IMR-90 (cell line): ENCODE measurements around the gene TRPM4. TPM values are rescaled to one million over a fixed set of nuclear protein-coding genes. Genes with fewer than 3 reads are reported as not detected.

Source experiments
- ATAC-seq: fragments of 200-7000 bp; cut with Tn5 transposase; 2 replicates; pipeline ENCODE4 v1.9.1; 2020; ENCODE audit warnings: low read depth, mild to moderate bottlenecking, moderate library complexity
- BruUV-seq: library from RNA; stranded (reverse); fragments of 400-500 nt; replicated peaks from 2 replicates; lab custom pipeline; 2021; lab: Mats Ljungman, UMichigan
- CTCF ChIA-PET: fragments of 300-600 bp; formaldehyde crosslinking; extraction: SDS; loops from one replicate; lab custom pipeline; 2021; ENCODE audit warnings: antibody characterized with exemption; lab: Yijun Ruan, JAX
- POLR2A ChIA-PET: fragments of 300-600 bp; sonication (Branson Sonifier 250); formaldehyde crosslinking; loops from one replicate; lab custom pipeline; 2022; ENCODE audit warnings: antibody characterized with exemption; ENCODE audit not compliant: unreplicated experiment; lab: Charles Lee
- DNase-seq: peaks from one replicate; pipeline ENCODE4 v3.0.0; 2013
- H2AFZ ChIP-seq: replicated peaks from 2 replicates; pipeline ENCODE3; 2013; ENCODE audit warnings: low read length, mild to moderate bottlenecking; ENCODE audit not compliant: poor library complexity
- H2AK5ac ChIP-seq: 2 replicates; pipeline ENCODE4 v1.6.1; 2013; ENCODE audit warnings: low read depth, low read length, inconsistent platforms
- H2AK9ac ChIP-seq: replicated peaks from 2 replicates; pipeline ENCODE3; 2013; ENCODE audit warnings: mild to moderate bottlenecking, low read depth, low read length, moderate library complexity; ENCODE audit not compliant: poor library complexity
- H2BK120ac ChIP-seq: 2 replicates; pipeline ENCODE4 v1.6.1; 2013; ENCODE audit warnings: low read depth, low read length, inconsistent platforms
- H2BK15ac ChIP-seq: 3 replicates; pipeline ENCODE4 v1.6.1; 2013; ENCODE audit warnings: low read depth, low read length, inconsistent platforms
- H2BK20ac ChIP-seq: 2 replicates; pipeline ENCODE4 v1.6.1; 2013; ENCODE audit warnings: low read depth, mild to moderate bottlenecking, inconsistent platforms, low read length, moderate library complexity
- H2BK5ac ChIP-seq: 2 replicates; pipeline ENCODE4 v1.6.1; 2013; ENCODE audit warnings: mild to moderate bottlenecking, low read depth, low read length, inconsistent platforms; ENCODE audit not compliant: poor library complexity, severe bottlenecking
- H3K14ac ChIP-seq: replicated peaks from 2 replicates; pipeline ENCODE4 v1.6.1; 2013; ENCODE audit warnings: low read depth, low read length, inconsistent platforms
- H3K18ac ChIP-seq: 2 replicates; pipeline ENCODE4 v1.6.1; 2013; ENCODE audit warnings: low read depth, low read length, control low read depth
- H3K23ac ChIP-seq: 2 replicates; pipeline ENCODE4 v1.6.1; 2013; ENCODE audit warnings: low read depth, low read length, inconsistent platforms
- H3K27ac ChIP-seq: 2 replicates; pipeline ENCODE4 v1.5.1; 2013; ENCODE audit warnings: mild to moderate bottlenecking, control low read depth, low read length; ENCODE audit not compliant: insufficient read depth
- H3K27me3 ChIP-seq: 2 replicates; pipeline ENCODE4 v1.6.1; 2013; ENCODE audit warnings: low read length; ENCODE audit not compliant: control insufficient read depth, insufficient read depth
- H3K36me3 ChIP-seq: 2 replicates; pipeline ENCODE4 v1.6.1; 2013; ENCODE audit warnings: low read length, mixed read lengths; ENCODE audit not compliant: control insufficient read depth, insufficient read depth
- H3K4ac ChIP-seq: 2 replicates; pipeline ENCODE4 v1.6.1; 2013; ENCODE audit warnings: low read depth, low read length, inconsistent platforms
- H3K4me1 ChIP-seq: 2 replicates; pipeline ENCODE4 v1.6.1; 2013; ENCODE audit warnings: low read length, mixed read lengths; ENCODE audit not compliant: control insufficient read depth, insufficient read depth
- H3K4me2 ChIP-seq: 2 replicates; pipeline ENCODE4 v1.6.1; 2013; ENCODE audit warnings: low read depth, mild to moderate bottlenecking, control low read depth, low read length, moderate library complexity
- H3K4me3 ChIP-seq: 2 replicates; pipeline ENCODE4 v1.5.1; 2013; ENCODE audit warnings: low read depth, mild to moderate bottlenecking, control low read depth, low read length, moderate library complexity; ENCODE audit not compliant: insufficient read depth
- H3K56ac ChIP-seq: 2 replicates; pipeline ENCODE4 v1.6.1; 2013; ENCODE audit warnings: low read length, inconsistent platforms; ENCODE audit not compliant: insufficient read depth; ENCODE audit errors: extremely low read depth
- H3K79me1 ChIP-seq, 2 experiments: 2 replicates each; pipeline ENCODE4 v1.6.1; 2013; ENCODE audit warnings: low read length in 2 of 2, inconsistent platforms in 1 of 2, low read depth in 1 of 2
- H3K9ac ChIP-seq: 2 replicates; pipeline ENCODE4 v1.6.1; 2013; ENCODE audit warnings: low read depth, low read length, control low read depth
- H3K9me1 ChIP-seq: 2 replicates; pipeline ENCODE4 v1.6.1; 2013; ENCODE audit warnings: low read length, inconsistent platforms; ENCODE audit not compliant: insufficient read depth
- H3K9me3 ChIP-seq: 2 replicates; pipeline ENCODE4 v1.6.1; 2013; ENCODE audit warnings: low read length; ENCODE audit not compliant: control insufficient read depth, insufficient read depth
- H4K20me1 ChIP-seq: 2 replicates; pipeline ENCODE4 v1.6.1; 2013; ENCODE audit warnings: low read length, inconsistent platforms; ENCODE audit not compliant: insufficient read depth
- H4K5ac ChIP-seq: 2 replicates; pipeline ENCODE4 v1.6.1; 2013; ENCODE audit warnings: mild to moderate bottlenecking, low read depth, low read length, control low read depth
- H4K8ac ChIP-seq, 2 experiments: 2 replicates each; pipeline ENCODE4 v1.6.1; 2013; ENCODE audit warnings: low read depth in 2 of 2, low read length in 2 of 2, control low read depth in 1 of 2, inconsistent platforms in 1 of 2
- H4K91ac ChIP-seq: 2 replicates; pipeline ENCODE4 v1.6.1; 2013; ENCODE audit warnings: low read depth, low read length, inconsistent platforms; ENCODE audit not compliant: insufficient read depth
- BHLHE40 ChIP-seq: fragments of 150-350 bp; IDR thresholded peaks from 2 replicates; pipeline ENCODE4 v1.6.1; 2016; ENCODE audit warnings: mild to moderate bottlenecking, low read depth, low read length
- CEBPB ChIP-seq: IDR thresholded peaks from 2 replicates; pipeline ENCODE4 v1.6.1; 2012; ENCODE audit warnings: low read depth, low read length, improper control_type of control experiment
- ELK1 ChIP-seq: fragments of 150-350 bp; IDR thresholded peaks from 2 replicates; pipeline ENCODE4 v1.6.1; 2016; ENCODE audit warnings: low read depth, mild to moderate bottlenecking, low read length, moderate library complexity, borderline replicate concordance
- MAFK ChIP-seq: IDR thresholded peaks from 2 replicates; pipeline ENCODE4 v1.6.1; 2012; ENCODE audit warnings: low read depth, low read length, improper control_type of control experiment
- MXI1 ChIP-seq: IDR thresholded peaks from 2 replicates; pipeline ENCODE4 v1.6.1; 2012; ENCODE audit warnings: low read depth, mild to moderate bottlenecking, low read length, moderate library complexity, borderline replicate concordance
- NFE2L2 ChIP-seq: fragments of 150-350 bp; IDR thresholded peaks from 2 replicates; pipeline ENCODE4 v1.6.1; 2016; ENCODE audit warnings: low read depth, mild to moderate bottlenecking, low read length
- POLR2A ChIP-seq: IDR thresholded peaks from 2 replicates; pipeline ENCODE4 v1.6.1; 2012; ENCODE audit warnings: mild to moderate bottlenecking, low read depth, low read length
- RCOR1 ChIP-seq: IDR thresholded peaks from 2 replicates; pipeline ENCODE4 v1.6.1; 2012; ENCODE audit warnings: mild to moderate bottlenecking, low read length, improper control_type of control experiment; ENCODE audit not compliant: insufficient replicate concordance
- RFX5 ChIP-seq: IDR thresholded peaks from 2 replicates; pipeline ENCODE4 v1.8.0; 2012; ENCODE audit warnings: low read depth, mild to moderate bottlenecking, low read length, moderate library complexity
- SMC3 ChIP-seq: fragments of 150-350 bp; IDR thresholded peaks from 2 replicates; pipeline ENCODE4 v1.6.1; 2016; ENCODE audit warnings: low read depth, mild to moderate bottlenecking, antibody characterized with exemption, low read length, moderate library complexity
- WGBS, 2 experiments: methylation state at CpG; one replicate each; pipeline versions ENCODE4 v1.1.5 to v1.1.7; 2013; ENCODE audit warnings: missing lambda C conversion rate in 2 of 2; ENCODE audit not compliant: insufficient read length in 1 of 2; ENCODE audit errors: extremely low coverage in 2 of 2; 5-methylcytosine and 5-hydroxymethylcytosine counted together
- dilution Hi-C: fragments of 300-500 bp; cut with HindIII; formaldehyde crosslinking; loops from one replicate; pipeline ENCODE4 v1.14.3; 2018; ENCODE audit warnings: low sequenced_read_pairs; ENCODE audit not compliant: unreplicated experiment
- in situ Hi-C: fragments of 300-500 bp; cut with MboI; formaldehyde crosslinking; loops from 3 replicates; pipeline ENCODE4 v1.14.3; 2019; ENCODE audit warnings: low sequenced_read_pairs, inconsistent platforms, mixed read lengths
- intact Hi-C: fragments of 100-400 bp; cut with micrococcal nuclease; formaldehyde crosslinking; loops from 2 replicates; pipeline ENCODE4 v1.10.0; 2022
- polyA plus RNA-seq, 3 experiments: library from polyadenylated mRNA; depleted of rRNA; stranded (reverse); fragments of >200 nt; gene quantifications; 2 replicates each; pipeline ENCODE4 v1.2.3, GENCODE V29; 2012; ENCODE audit warnings: low replicate concordance in 1 of 3
- total RNA-seq: library from RNA; depleted of rRNA; stranded (reverse); fragments of >200 nt; gene quantifications from 2 replicates; pipeline ENCODE4 v1.2.3, GENCODE V29; 2012

TRPM4 gene
- total and polyA plus RNA-seq, 2 of the 4 experiments (the other 2 are of a cell fraction): 2.2 to 19.7 TPM

- Histone ChIP-seq H3K36me3 (no peaks in the 10 kb centered on the region), H3K18ac (no peak overlapping the region), H3K23ac (no peak overlapping the region), H4K5ac (no peak overlapping the region), H4K20me1 (no peaks in the 10 kb centered on the region), H2BK15ac (no peak overlapping the region), H3K27ac (no peak overlapping the region), H2AK5ac (no peak overlapping the region), H3K4me2 (no peak overlapping the region), H2AFZ (no peak overlapping the region), H3K79me1 (no peaks in the 10 kb centered on the region), H2BK20ac (no peak overlapping the region), H4K91ac (no peak overlapping the region), H3K9me1 (peaks cover 4% of the 10 kb centered on the region; the same call in 1 of the 2 replicates), H3K4me1 (peaks cover 6% of the 10 kb centered on the region), H4K8ac (no peak overlapping the region), H3K9me3 (no peaks in the 10 kb centered on the region), H3K14ac (no peak overlapping the region), H3K56ac (no peak overlapping the region), H2AK9ac (no peak overlapping the region), H3K4me3 (no peak overlapping the region), H3K27me3 (no peaks in the 10 kb centered on the region), H2BK5ac (no peak overlapping the region), H3K4ac (no peak overlapping the region), H2BK120ac (no peak overlapping the region), H3K9ac (no peak overlapping the region)
- in situ Hi-C loops: no loop called here
- intact Hi-C loops: no loop called here
- dilution Hi-C loops: no loop called here
- TF ChIP-seq POLR2A: no peak
- TF ChIP-seq RCOR1: no peak
- no peak for TF ChIP-seq MAFK
- no peak for TF ChIP-seq SMC3
- TF ChIP-seq MXI1: no peak
- TF ChIP-seq BHLHE40: no peak
- TF ChIP-seq RFX5: no peak
- TF ChIP-seq CEBPB: no peak
- TF ChIP-seq NFE2L2: no peak
- TF ChIP-seq ELK1: no peak
- WGBS, 2 experiments: 100% methylated on average over 1 of the region's 7 CpGs; no CpG with 5 or more reads in 1 of the 2 experiments
- ATAC-seq (no peak), DNase-seq (no peak)
- ChIA-PET POLR2A (interaction anchor here (0.6 kb wide), 1 partner anchor 22 kb away, joined by 8 read pairs; no protein-coding TSS in a partner anchor), CTCF (no interaction called here)
- no TSS peak for BruUV-seq
Observed at GRCh38 chr19:49140951-49141350, 16.6 kb upstream of the TRPM4 start.
